Activated CD8-positive, alpha-beta memory T cell treated with anti-CD3 and anti-CD28 coated beads for 1 hour (primary cell): ENCODE measurements around the gene ANTXR1.
"Not testable (repeated sequence)": the region's sequence is repeated elsewhere in the genome, so short reads cannot be mapped to it uniquely, and the experiment has no call there.

Experiments
- DNase-seq, 2 donors: peaks; one replicate each; pipeline ENCODE4 v3.0.0-alpha.2; 2020; ENCODE audit warnings: low read depth in 1 of 2; ENCODE audit errors: extremely low read depth in 1 of 2

Gene ANTXR1

GRCh38 chr2:69253112-69253511 lies 240.1 kb downstream of the ANTXR1 start:
- no peak for DNase-seq

DNA sequence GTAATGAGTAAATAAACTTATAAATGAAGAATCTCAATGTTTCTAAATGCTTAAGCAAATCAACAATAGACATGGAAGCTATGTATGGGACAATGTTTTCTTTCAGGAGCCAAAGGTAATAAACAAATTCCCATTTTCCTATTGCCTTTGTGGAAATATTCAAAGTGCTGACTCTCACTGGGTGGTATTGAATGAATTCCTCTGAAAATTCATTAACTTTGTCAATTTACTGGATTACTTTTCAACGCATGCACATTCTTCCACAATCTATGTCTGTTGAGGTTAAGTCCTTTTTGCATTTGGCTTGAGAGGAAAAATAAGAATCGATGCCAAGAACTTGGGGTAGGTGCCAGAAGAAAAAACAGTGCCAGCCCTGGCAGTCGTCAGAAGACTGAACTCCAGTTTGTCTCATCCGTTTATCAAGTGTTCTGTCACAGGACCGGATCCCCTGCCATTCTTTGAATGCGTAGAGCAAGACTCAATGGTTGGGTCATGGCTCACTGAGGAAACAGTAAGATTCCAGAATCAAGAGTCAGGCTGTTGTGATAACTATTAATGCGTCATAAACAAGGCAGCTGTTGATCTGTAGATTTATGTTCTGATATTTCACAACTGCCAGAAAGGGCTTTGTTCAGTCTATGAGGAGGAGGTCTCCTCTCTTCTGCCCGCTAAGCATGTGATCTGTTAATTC lies 240.8 kb downstream of the ANTXR1 start:
- DNase-seq: no peak

GRCh38 chr2:69255760-69256159 lies 242.8 kb downstream of the ANTXR1 start:
- DNase-seq: no peak

GRCh38 chr2:69259994-69260591 lies 247.1 kb downstream of the ANTXR1 start:
- not testable (repeated sequence) for DNase-seq

DNA sequence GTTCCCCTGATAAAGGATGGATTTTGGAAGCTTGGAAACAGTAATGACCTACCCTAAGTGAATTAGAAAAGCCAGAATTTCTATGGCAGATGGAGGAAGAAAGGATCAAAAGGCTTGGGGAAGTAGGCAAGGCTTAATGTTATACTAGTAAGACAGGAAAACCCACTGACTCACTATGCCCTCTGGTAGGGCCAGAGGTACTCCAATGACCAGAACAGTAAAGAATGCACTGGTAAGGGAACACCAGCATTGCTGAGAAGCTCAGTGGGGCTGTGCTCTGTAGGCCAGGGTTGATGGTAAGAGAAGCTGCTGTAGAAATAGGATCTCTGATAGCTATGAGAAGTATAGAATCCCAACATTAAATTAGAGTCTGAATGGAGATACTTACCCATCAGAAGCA lies 247.7 kb downstream of the ANTXR1 start:
- DNase-seq: no peak

- no peak for DNase-seq
These were observed 256.4 kb downstream of the ANTXR1 start for GRCh38 chr2:69269330-69269729.

GRCh38 chr2:69271831-69272257 lies 258.9 kb downstream of the ANTXR1 start:
- no peak for DNase-seq

GRCh38 chr2:69272803-69273471 lies 260.0 kb downstream of the ANTXR1 start:
- no peak for DNase-seq

DNA sequence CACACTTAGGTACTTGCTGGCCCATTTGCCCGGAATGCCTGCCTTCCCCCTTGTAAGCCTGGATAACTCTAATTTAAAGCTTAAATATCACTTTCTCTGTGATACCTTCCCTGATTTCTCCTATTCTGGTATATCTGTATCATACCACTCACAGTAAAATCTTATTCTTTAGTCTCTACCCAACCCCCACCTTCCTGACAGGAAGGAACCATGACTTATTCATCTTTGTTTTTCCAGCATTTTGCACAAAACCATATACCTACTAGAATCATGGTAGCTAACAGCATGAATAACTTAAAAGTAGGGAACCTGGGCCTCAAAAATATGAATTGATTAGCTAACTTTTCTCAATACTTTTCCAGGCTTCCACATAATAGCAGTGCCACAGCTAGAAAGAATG lies 262.5 kb downstream of the ANTXR1 start:
- no peak for DNase-seq

DNA sequence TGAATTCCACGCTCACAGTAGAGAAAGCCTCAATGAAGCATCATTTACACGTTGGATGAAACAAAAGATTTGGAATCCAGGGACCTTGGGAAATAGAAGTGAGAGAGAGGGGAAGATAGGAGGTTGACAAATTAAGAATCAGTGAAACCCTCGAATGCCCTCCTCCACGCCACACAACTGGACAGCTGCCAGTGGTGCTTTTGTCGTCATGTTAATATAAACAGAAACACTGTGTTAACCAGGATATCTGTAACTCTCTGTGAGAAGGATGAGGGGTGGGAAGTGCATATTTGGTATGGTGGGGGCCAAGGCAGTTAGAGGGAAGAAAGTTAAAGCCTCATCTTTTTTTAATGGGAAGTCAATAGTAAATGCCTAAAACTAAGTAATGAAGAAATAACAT lies 265.4 kb downstream of the ANTXR1 start:
- no peak for DNase-seq

GRCh38 chr2:69279211-69279610 lies 266.2 kb downstream of the ANTXR1 start:
- no peak for DNase-seq

- DNase-seq: no peak
These were observed 267.1 kb downstream of the ANTXR1 start for GRCh38 chr2:69279931-69280681.

- DNase-seq: no peak
These were observed 267.9 kb downstream of the ANTXR1 start for GRCh38 chr2:69280796-69281412.

- DNase-seq: no peak
These were observed 272.5 kb downstream of the ANTXR1 start for GRCh38 chr2:69285379-69285894.

GRCh38 chr2:69287544-69287943 lies 274.6 kb downstream of the ANTXR1 start:
- no peak for DNase-seq

DNA sequence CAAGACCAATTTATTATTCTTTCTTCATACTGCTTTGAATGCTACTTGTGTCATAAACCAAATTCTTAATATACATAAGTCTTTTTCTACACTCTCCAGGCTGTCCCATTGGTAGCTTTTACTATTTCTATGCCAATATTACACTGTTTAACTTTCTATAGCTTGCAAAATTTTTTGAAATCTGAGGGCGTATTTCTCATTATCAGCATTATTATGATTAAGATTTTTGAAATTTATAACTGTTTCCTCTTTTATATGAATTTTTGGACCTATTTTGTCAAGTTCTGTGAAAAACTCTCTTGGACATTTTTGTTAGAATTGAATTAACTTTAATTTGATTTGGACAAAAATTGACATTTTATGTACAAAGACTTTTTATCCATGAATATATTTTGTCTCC lies 275.4 kb downstream of the ANTXR1 start:
- DNase-seq: no peak

- no peak for DNase-seq
These were observed 278.1 kb downstream of the ANTXR1 start for GRCh38 chr2:69291004-69291650.

- DNase-seq: no peak
These were observed 278.7 kb downstream of the ANTXR1 start for GRCh38 chr2:69291721-69292120.

- DNase-seq: no peak
These were observed 279.3 kb downstream of the ANTXR1 start for GRCh38 chr2:69292256-69292655.

DNA sequence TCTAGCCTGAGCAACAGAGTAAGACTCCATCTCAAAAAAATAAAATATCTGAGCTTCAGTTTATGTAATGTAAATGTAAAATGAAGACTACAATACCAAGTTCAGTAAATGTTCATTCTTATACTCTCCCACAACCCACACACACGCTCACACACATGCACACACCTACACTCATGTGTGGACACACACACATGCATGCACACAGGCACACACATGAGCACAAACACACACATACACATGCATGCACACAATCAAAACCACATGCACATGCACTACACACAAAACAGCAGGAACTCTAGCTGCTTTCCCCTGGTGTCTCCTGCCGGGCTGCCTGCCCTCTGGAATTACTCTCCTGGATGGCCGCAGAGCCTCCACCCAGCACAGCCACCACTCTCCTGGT lies 283.4 kb downstream of the ANTXR1 start:
- no peak for DNase-seq
